Loucy (cell line): ENCODE results near the gene KLHDC8A.

ENCODE experiments used
- CTCF ChIP-seq: fragments of 200-600 bp; sonication (generic); conservative IDR thresholded peaks from 2 replicates; pipeline ENCODE4 v1.5.1; 2014; ENCODE audit warnings: mild to moderate bottlenecking, antibody characterized with exemption, low read length
- EZH2phosphoT487 ChIP-seq: fragments of 200-600 bp; IDR thresholded peaks from 2 replicates; pipeline ENCODE4 v1.6.1; 2018; ENCODE audit warnings: antibody characterized with exemption, mild to moderate bottlenecking, moderate library complexity, borderline replicate concordance

- TF ChIP-seq CTCF (no peak), EZH2phosphoT487 (no peak)
Observed at GRCh38 chr1:205350124-205350523, 6.6 kb downstream of the KLHDC8A start.
